H1 (cell line): Measurements from ENCODE around the gene PPP4R3C. TPM values are rescaled to one million over a fixed set of nuclear protein-coding genes. Genes with fewer than 3 reads are reported as not detected.

Experiments
- CTCF ChIA-PET: fragments of 300-600 bp; sonication (Branson Sonifier 250); formaldehyde crosslinking; loops from one replicate; lab custom pipeline; 2021; ENCODE audit not compliant: partially characterized antibody; lab: Charles Lee
- POLR2A ChIA-PET: fragments of 300-600 bp; sonication (Branson Sonifier 250); formaldehyde crosslinking; loops from one replicate; lab custom pipeline; 2021; ENCODE audit warnings: inconsistent platforms; ENCODE audit not compliant: partially characterized antibody; lab: Charles Lee
- DNase-seq, 2 experiments: peaks; one replicate each; pipeline versions ENCODE4 v3.0.0 to v3.0.0-alpha.2; 2010 to 2022; ENCODE audit warnings: low spot score in 2 of 2, low read depth in 1 of 2, mixed read lengths in 1 of 2
- FAIRE-seq: peaks from 2 replicates; lab custom pipeline; 2011; peaks lifted over from hg19 to GRCh38; lab: Jason Lieb, UNC
- H2AFZ ChIP-seq: 2 replicates; pipeline ENCODE4 v1.8.1; 2012; ENCODE audit warnings: low read length, inconsistent platforms
- H2AK5ac ChIP-seq: 2 replicates; pipeline ENCODE4 v1.6.1; 2013; ENCODE audit warnings: low read depth, low read length
- H2BK120ac ChIP-seq: replicated peaks from 2 replicates; pipeline ENCODE3; 2013; ENCODE audit warnings: low read depth, low read length, inconsistent platforms
- H2BK12ac ChIP-seq: 2 replicates; pipeline ENCODE4 v1.6.1; 2013; ENCODE audit warnings: low read depth, low read length
- H2BK15ac ChIP-seq: 2 replicates; pipeline ENCODE4 v1.6.1; 2013; ENCODE audit warnings: low read length
- H2BK20ac ChIP-seq: 2 replicates; pipeline ENCODE4 v1.6.1; 2013; ENCODE audit warnings: low read length
- H2BK5ac ChIP-seq: 2 replicates; pipeline ENCODE4 v1.6.1; 2013; ENCODE audit warnings: low read depth, low read length
- H3K14ac ChIP-seq: 2 replicates; pipeline ENCODE4 v1.6.1; 2013; ENCODE audit warnings: inconsistent platforms; ENCODE audit not compliant: insufficient read length
- H3K18ac ChIP-seq: 2 replicates; pipeline ENCODE4 v1.6.1; 2013; ENCODE audit warnings: low read length; ENCODE audit errors: extremely low read depth
- H3K23ac ChIP-seq: 2 replicates; pipeline ENCODE4 v1.6.1; 2013; ENCODE audit warnings: inconsistent platforms; ENCODE audit not compliant: insufficient read length
- H3K23me2 ChIP-seq: 2 replicates; pipeline ENCODE4 v1.6.1; 2013; ENCODE audit warnings: low read depth, low read length
- H3K27ac ChIP-seq: 2 replicates; pipeline ENCODE4 v1.6.1; 2011; ENCODE audit warnings: low read depth, low read length, inconsistent platforms
- H3K27me3 ChIP-seq, 4 experiments: replicated peaks in 1 of 4; 1 replicate in 1 of 4; 2 replicates in 3 of 4; pipeline versions ENCODE4 v1.6.1 to v1.8.1; 2011 to 2013; ENCODE audit warnings: low read length in 3 of 4, mild to moderate bottlenecking in 3 of 4, inconsistent platforms in 2 of 4, mixed read lengths in 2 of 4, moderate library complexity in 1 of 4; ENCODE audit not compliant: control insufficient read depth in 3 of 4, insufficient read depth in 3 of 4; ENCODE audit errors: extremely low read depth in 1 of 4
- H3K36me3 ChIP-seq, 4 experiments: 2 replicates each; pipeline versions ENCODE4 v1.6.1 to v1.8.1; 2011 to 2013; ENCODE audit warnings: mild to moderate bottlenecking in 4 of 4, low read length in 3 of 4, moderate library complexity in 2 of 4, control low read depth in 1 of 4, inconsistent platforms in 1 of 4; ENCODE audit not compliant: insufficient read depth in 4 of 4, control insufficient read depth in 2 of 4
- H3K4ac ChIP-seq: replicated peaks from 2 replicates; pipeline ENCODE3; 2013; ENCODE audit warnings: low read length, low read depth, mixed read lengths, inconsistent platforms; ENCODE audit not compliant: insufficient read length
- H3K4me1 ChIP-seq, 4 experiments: replicated peaks in 1 of 4; 1 replicate in 1 of 4; 2 replicates in 3 of 4; pipeline versions ENCODE4 v1.6.1 to v1.8.1; 2011 to 2013; ENCODE audit warnings: low read length in 3 of 4, inconsistent platforms in 2 of 4, mixed read lengths in 1 of 4; ENCODE audit not compliant: insufficient read depth in 4 of 4, control insufficient read depth in 3 of 4
- H3K4me2 ChIP-seq, 2 experiments: 2 replicates each; pipeline versions ENCODE4 v1.6.1 to v1.8.1; 2011 to 2013; ENCODE audit warnings: low read depth in 2 of 2, low read length in 2 of 2, control low read depth in 1 of 2, inconsistent platforms in 1 of 2, mild to moderate bottlenecking in 1 of 2; ENCODE audit not compliant: insufficient read depth in 1 of 2
- H3K4me3 ChIP-seq, 4 experiments: fragments of 200-600, 300-600 bp in 1 of 4; sonication (generic), shearing (Covaris generic), sonication (Bioruptor Twin) in 1 of 4; 2 replicates each; pipeline versions ENCODE4 v1.5.1 to v1.8.1; 2011 to 2016; ENCODE audit warnings: low read length in 4 of 4, low read depth in 3 of 4, control low read depth in 2 of 4, inconsistent platforms in 2 of 4, mild to moderate bottlenecking in 2 of 4, mixed read lengths in 1 of 4, moderate library complexity in 1 of 4; ENCODE audit not compliant: insufficient read depth in 2 of 4; ENCODE audit errors: extremely low read depth in 1 of 4
- H3K56ac ChIP-seq: replicated peaks from 2 replicates; pipeline ENCODE3; 2013; ENCODE audit warnings: low read depth, mild to moderate bottlenecking, mixed read lengths, low read length, inconsistent platforms; ENCODE audit not compliant: insufficient read length
- H3K79me1 ChIP-seq: 2 replicates; pipeline ENCODE4 v1.6.1; 2013; ENCODE audit warnings: low read depth, low read length, control low read depth
- H3K79me2 ChIP-seq, 2 experiments: 2 replicates each; pipeline versions ENCODE4 v1.6.1 to v1.8.1; 2012 to 2013; ENCODE audit warnings: low read length in 2 of 2, mild to moderate bottlenecking in 2 of 2, inconsistent platforms in 1 of 2; ENCODE audit not compliant: insufficient read depth in 2 of 2, control insufficient read depth in 1 of 2
- H3K9ac ChIP-seq, 4 experiments: replicated peaks in 1 of 4; 1 replicate in 1 of 4; 2 replicates in 3 of 4; pipeline versions ENCODE4 v1.6.1 to v1.8.1; 2011 to 2013; ENCODE audit warnings: low read depth in 3 of 4, low read length in 3 of 4, control low read depth in 2 of 4, mild to moderate bottlenecking in 2 of 4, moderate library complexity in 2 of 4, inconsistent platforms in 1 of 4; ENCODE audit errors: extremely low read depth in 1 of 4
- H3K9me3 ChIP-seq, 2 experiments: 2 replicates each; pipeline versions ENCODE4 v1.6.1 to v1.8.1; 2012 to 2013; ENCODE audit warnings: mild to moderate bottlenecking in 2 of 2, moderate library complexity in 2 of 2, control low read depth in 1 of 2, inconsistent platforms in 1 of 2, low read depth in 1 of 2, low read length in 1 of 2, mixed read lengths in 1 of 2; ENCODE audit not compliant: insufficient read depth in 2 of 2
- H4K20me1 ChIP-seq, 2 experiments: replicated peaks in 1 of 2; 2 replicates each; pipeline versions ENCODE3 to v1.8.1; 2011 to 2013; ENCODE audit warnings: inconsistent platforms in 2 of 2, low read length in 2 of 2, mild to moderate bottlenecking in 1 of 2; ENCODE audit not compliant: insufficient read depth in 2 of 2, control insufficient read depth in 1 of 2
- H4K5ac ChIP-seq: 2 replicates; pipeline ENCODE4 v1.6.1; 2013; ENCODE audit warnings: low read length, low read depth, mixed read lengths, inconsistent platforms; ENCODE audit not compliant: insufficient read length
- H4K8ac ChIP-seq: 2 replicates; pipeline ENCODE4 v1.8.0; 2013; ENCODE audit warnings: mild to moderate bottlenecking, moderate library complexity, low read length, inconsistent platforms; ENCODE audit not compliant: insufficient read depth; ENCODE audit errors: extremely low read depth
- H4K91ac ChIP-seq: replicated peaks from 2 replicates; pipeline ENCODE3; 2013; ENCODE audit warnings: low read length, mixed read lengths, inconsistent platforms; ENCODE audit not compliant: insufficient read length
- BCL11A ChIP-seq, 2 experiments: IDR thresholded peaks; one replicate each; pipeline ENCODE4 v1.6.1; 2011; ENCODE audit warnings: low read depth in 2 of 2, low read length in 2 of 2, mild to moderate bottlenecking in 2 of 2
- CEBPB ChIP-seq: IDR thresholded peaks from 2 replicates; pipeline ENCODE4 v1.6.1; 2012; ENCODE audit warnings: low read depth, low read length
- CHD1 ChIP-seq: IDR thresholded peaks from 2 replicates; pipeline ENCODE4 v1.6.1; 2012; ENCODE audit warnings: low read depth, low read length, improper control_type of control experiment
- FOSL1 ChIP-seq: IDR thresholded peaks from 2 replicates; pipeline ENCODE4 v1.6.1; 2011; ENCODE audit warnings: mild to moderate bottlenecking, low read depth, low read length, moderate library complexity; ENCODE audit not compliant: insufficient read depth
- GABPA ChIP-seq: IDR thresholded peaks from 2 replicates; pipeline ENCODE4 v1.6.1; 2011; ENCODE audit warnings: mild to moderate bottlenecking, low read length, moderate library complexity, borderline replicate concordance; ENCODE audit not compliant: insufficient read depth
- KDM5A ChIP-seq: fragments of 200-600 bp; IDR thresholded peaks from 2 replicates; pipeline ENCODE4 v1.7.1; 2012; ENCODE audit warnings: mild to moderate bottlenecking, low read length, inconsistent platforms, mixed read lengths
- MAFK ChIP-seq: IDR thresholded peaks from 2 replicates; pipeline ENCODE4 v1.6.1; 2012; ENCODE audit warnings: low read depth, mild to moderate bottlenecking, improper control_type of control experiment, low read length
- NRF1 ChIP-seq: IDR thresholded peaks from 2 replicates; pipeline ENCODE4 v1.6.1; 2011; ENCODE audit warnings: mild to moderate bottlenecking, low read depth, low read length, improper control_type of control experiment
- POLR2A ChIP-seq, 2 experiments: IDR thresholded peaks; 1 replicate in 1 of 2; 2 replicates in 1 of 2; pipeline ENCODE4 v1.6.1; 2011; ENCODE audit warnings: low read depth in 2 of 2, low read length in 2 of 2, mild to moderate bottlenecking in 2 of 2; ENCODE audit errors: control extremely low read depth in 1 of 2
- WGBS, 2 experiments: shearing (Covaris generic) in 1 of 2; methylation state at CpG; one replicate each; pipeline versions ENCODE4 v1.1.6 to v1.1.7; 2013 to 2015; ENCODE audit warnings: low lambda C conversion rate in 2 of 2, mixed read lengths in 2 of 2, inconsistent platforms in 1 of 2, low coverage in 1 of 2, missing lambda C conversion rate in 1 of 2; ENCODE audit not compliant: insufficient replicate concordance in 2 of 2, insufficient coverage in 1 of 2, insufficient read length in 1 of 2; ENCODE audit errors: extremely low coverage in 1 of 2, missing lambda C conversion rate in 1 of 2; 5-methylcytosine and 5-hydroxymethylcytosine counted together
- polyA plus RNA-seq, 7 experiments: library from polyadenylated mRNA; depleted of rRNA in 3 of 7; stranded (reverse) in 5 of 7; unstranded in 2 of 7; fragments of >200 nt in 5 of 7; fragments of 200-250 nt in 2 of 7; gene quantifications; 1 replicate in 5 of 7; 2 replicates in 1 of 7; 4 replicates in 1 of 7; pipeline versions ENCODE4 v1.2.1 to v1.2.3, GENCODE V29; 2011 to 2013; ENCODE audit warnings: missing spikeins in 2 of 7, mixed read lengths in 2 of 7
- total RNA-seq: library from RNA; stranded (reverse); fragmentation: NEBNext Ultra II Directional; extraction: Animal tissue kit (Norgen Biotek cat#: 25700); gene quantifications from 2 replicates; pipeline ENCODE4 v1.2.1, GENCODE V29; 2021

Gene PPP4R3C
- total and polyA plus RNA-seq, 2 of the 8 experiments (the other 6 are each of a cell fraction or from before 2014, with no cell fraction given): not detected

- Histone ChIP-seq H3K27ac (no peak overlapping the region), H3K79me1 (no peaks in the 10 kb centered on the region), H3K23me2 (no peaks in the 10 kb centered on the region), H3K23ac (no peak overlapping the region), H3K18ac (no peak overlapping the region), H3K4me3 (no peak overlapping the region), H2BK15ac (no peak overlapping the region), H2AFZ (no peak overlapping the region), H3K9ac (no peak overlapping the region), H4K8ac (no peak overlapping the region), H4K91ac (no peak overlapping the region), H3K27me3 (no peaks in the 10 kb centered on the region), H2BK120ac (no peak overlapping the region), H3K4ac (no peak overlapping the region), H3K4me1 (no peaks in the 10 kb centered on the region), H2BK12ac (no peak overlapping the region), H2AK5ac (no peak overlapping the region), H4K5ac (no peak overlapping the region), H3K9me3 (no peaks in the 10 kb centered on the region), H3K36me3 (no peaks in the 10 kb centered on the region), H2BK20ac (no peak overlapping the region), H3K14ac (no peak overlapping the region), H3K4me2 (no peak overlapping the region), H2BK5ac (no peak overlapping the region), H3K79me2 (no peaks in the 10 kb centered on the region), H4K20me1 (no peaks in the 10 kb centered on the region), H3K56ac (no peak overlapping the region)
- CTCF ChIA-PET: no interaction called here
- DNase-seq (no peak), FAIRE-seq (no peak)
- POLR2A ChIA-PET: no interaction called here
- 88% methylated on average over 1 of the region's 1 CpG; no CpG with 5 or more reads in 1 of the 2 experiments for WGBS, 2 experiments
- TF ChIP-seq POLR2A (IDR thresholded peaks at IDR 0.05; ENCODE audit: control extremely low read depth in 1 of 2, low read depth in 2 of 2, low read length in 2 of 2): no peak
- TF ChIP-seq GABPA: no peak
- no peak for TF ChIP-seq NRF1
- no peak for TF ChIP-seq BCL11A (IDR thresholded peaks at IDR 0.05; ENCODE audit: low read depth in 2 of 2, low read length in 2 of 2)
- no peak for TF ChIP-seq MAFK
- TF ChIP-seq KDM5A: no peak
- no peak for TF ChIP-seq CHD1
- TF ChIP-seq FOSL1: no peak
- TF ChIP-seq CEBPB: no peak
Observed at GRCh38 chrX:27446423-27446822, 16.7 kb downstream of the PPP4R3C start.
